HEK293 (cell line): ENCODE data around the gene RTL1.

Experiments used
- CTCF ChIA-PET: fragments of 350-600 bp; formaldehyde crosslinking; extraction: SDS; loops from one replicate; lab custom pipeline; 2021; ENCODE audit warnings: antibody characterized with exemption; lab: Yijun Ruan, JAX
- POLR2A ChIA-PET: fragments of 300-600 bp; formaldehyde crosslinking; extraction: SDS; loops from one replicate; lab custom pipeline; 2020; ENCODE audit warnings: antibody characterized with exemption, inconsistent platforms; lab: Yijun Ruan, JAX
- H3K27ac ChIP-seq: fragments of 200-500 bp; sonication (Bioruptor generic); 2 replicates; pipeline ENCODE4 v1.5.1; 2014; ENCODE audit warnings: low read depth, low read length, control low read depth, inconsistent platforms; ENCODE audit errors: extremely low read depth
- H3K36me3 ChIP-seq, 2 experiments: fragments of 200-500 bp in 1 of 2; sonication (Bioruptor generic) in 1 of 2; 1 replicate in 1 of 2; 2 replicates in 1 of 2; pipeline ENCODE4 v1.5.1; 2014 to 2017; ENCODE audit warnings: inconsistent platforms in 2 of 2, low read length in 2 of 2; ENCODE audit not compliant: control insufficient read depth in 2 of 2, insufficient read depth in 1 of 2
- H3K4me1 ChIP-seq: fragments of 200-500 bp; sonication (Bioruptor generic); 2 replicates; pipeline ENCODE4 v1.5.1; 2014; ENCODE audit warnings: mild to moderate bottlenecking, low read length, inconsistent platforms; ENCODE audit not compliant: control insufficient read depth, insufficient read depth
- H3K4me3 ChIP-seq: 2 replicates; pipeline ENCODE4 v1.5.1; 2011; ENCODE audit warnings: low read depth, mild to moderate bottlenecking, control low read depth, low read length, moderate library complexity
- H3K9me3 ChIP-seq: fragments of 200-500 bp; sonication (Bioruptor generic); 2 replicates; pipeline ENCODE4 v1.5.1; 2014; ENCODE audit warnings: low read depth, low read length, inconsistent platforms; ENCODE audit not compliant: control insufficient read depth, insufficient read depth
- MEIS1 ChIP-seq: sonication (generic); formaldehyde crosslinking; IDR thresholded peaks from 2 replicates; pipeline ENCODE4 v1.8.1; 2022; ENCODE audit warnings: missing genetic modification reagents, mild to moderate bottlenecking, borderline replicate concordance
- OVOL3 ChIP-seq: fragments of 450-650 bp; formaldehyde crosslinking; IDR thresholded peaks from 2 replicates; pipeline ENCODE4 v1.5.1; 2016; ENCODE audit warnings: missing biosample characterization, missing genetic modification characterization
- ZBTB10 ChIP-seq: fragments of 450-650 bp; formaldehyde crosslinking; IDR thresholded peaks from 2 replicates; pipeline ENCODE4 v1.5.1; 2016; ENCODE audit warnings: missing biosample characterization, missing genetic modification characterization
- ZBTB6 ChIP-seq: fragments of 450-650 bp; formaldehyde crosslinking; IDR thresholded peaks from 2 replicates; pipeline ENCODE4 v1.5.1; 2017; ENCODE audit warnings: missing biosample characterization, missing genetic modification characterization
- ZFP37 ChIP-seq: fragments of 450-650 bp; formaldehyde crosslinking; IDR thresholded peaks from 2 replicates; pipeline ENCODE4 v1.5.1; 2016; ENCODE audit warnings: missing biosample characterization, missing genetic modification characterization
- ZNF19 ChIP-seq: fragments of 450-650 bp; formaldehyde crosslinking; IDR thresholded peaks from 2 replicates; pipeline ENCODE4; 2016; ENCODE audit warnings: missing biosample characterization, missing genetic modification characterization, low read depth
- ZNF223 ChIP-seq: fragments of 450-650 bp; formaldehyde crosslinking; IDR thresholded peaks from 2 replicates; pipeline ENCODE4 v1.5.1; 2016; ENCODE audit warnings: missing biosample characterization, missing genetic modification characterization
- ZNF239 ChIP-seq: fragments of 450-650 bp; formaldehyde crosslinking; IDR thresholded peaks from 2 replicates; pipeline ENCODE4 v1.5.1; 2016; ENCODE audit warnings: missing biosample characterization, missing genetic modification characterization
- ZNF266 ChIP-seq: fragments of 450-650 bp; formaldehyde crosslinking; IDR thresholded peaks from 2 replicates; pipeline ENCODE4 v1.5.1; 2016; ENCODE audit warnings: missing biosample characterization, missing genetic modification characterization, low read depth
- ZNF449 ChIP-seq: fragments of 450-650 bp; formaldehyde crosslinking; IDR thresholded peaks from 2 replicates; pipeline ENCODE4 v1.5.1; 2017; ENCODE audit warnings: missing biosample characterization, mild to moderate bottlenecking, missing genetic modification characterization, moderate library complexity
- ZNF513 ChIP-seq: fragments of 450-650 bp; IDR thresholded peaks from 2 replicates; pipeline ENCODE4 v1.5.1; 2018; ENCODE audit warnings: missing biosample characterization, missing genetic modification characterization
- ZNF585B ChIP-seq: fragments of 450-650 bp; formaldehyde crosslinking; IDR thresholded peaks from 2 replicates; pipeline ENCODE4 v1.5.1; 2016; ENCODE audit warnings: missing biosample characterization, missing genetic modification characterization
- ZNF623 ChIP-seq: fragments of 450-650 bp; formaldehyde crosslinking; IDR thresholded peaks from 2 replicates; pipeline ENCODE4 v1.5.1; 2016; ENCODE audit warnings: missing biosample characterization, missing genetic modification characterization
- ZNF639 ChIP-seq: fragments of 450-650 bp; formaldehyde crosslinking; IDR thresholded peaks from 2 replicates; pipeline ENCODE4 v1.5.1; 2016; ENCODE audit warnings: missing biosample characterization, missing genetic modification characterization
- ZNF645 ChIP-seq: fragments of 450-650 bp; formaldehyde crosslinking; IDR thresholded peaks from 2 replicates; pipeline ENCODE4; 2016; ENCODE audit warnings: missing biosample characterization, missing genetic modification characterization
- ZNF837 ChIP-seq: fragments of 450-650 bp; formaldehyde crosslinking; IDR thresholded peaks from 2 replicates; pipeline ENCODE4 v1.5.1; 2016; ENCODE audit warnings: missing biosample characterization, missing genetic modification characterization

Gene RTL1

GRCh38 chr14:100864206-100864605 is 39.3 kb downstream of the RTL1 start:
- Histone ChIP-seq H3K9me3 (no peaks in the 10 kb centered on the region), H3K4me1 (no peaks in the 10 kb centered on the region), H3K36me3 (no peaks in the 10 kb centered on the region), H3K4me3 (no peak overlapping the region), H3K27ac (no peak overlapping the region)
- TF ChIP-seq ZNF223 (tag by site-specific recombination) (no peak), ZNF239 (tag by site-specific recombination) (no peak), ZBTB10 (tag by site-specific recombination) (no peak), ZNF266 (tag by site-specific recombination) (no peak)
- ChIA-PET CTCF (no interaction called here), POLR2A (no interaction called here)

GRCh38 chr14:100862793-100863192 is 40.7 kb downstream of the RTL1 start:
- POLR2A ChIA-PET, result no interaction called here
- CTCF ChIA-PET, result interaction anchor here (0.9 kb wide), 1 partner anchor 9 kb away, joined by 3 read pairs; no protein-coding TSS in a partner anchor
- H3K4me1 ChIP-seq, result no peaks in the 10 kb centered on the region
- no peak overlapping the region for H3K27ac ChIP-seq
- H3K36me3 ChIP-seq, result no peaks in the 10 kb centered on the region
- H3K9me3 ChIP-seq, result no peaks in the 10 kb centered on the region
- peak; percentile 45; the same call in 1 of the 2 replicates for TF ChIP-seq ZBTB6 (tag by site-specific recombination)
- TF ChIP-seq ZNF239 (tag by site-specific recombination), result no peak
- TF ChIP-seq, all 188 proteins: peak for 1
- no peak overlapping the region for H3K4me3 ChIP-seq

- Histone ChIP-seq H3K9me3 (no peaks in the 10 kb centered on the region), H3K36me3 (no peaks in the 10 kb centered on the region), H3K4me3 (no peak overlapping the region), H3K27ac (no peak overlapping the region), H3K4me1 (no peaks in the 10 kb centered on the region)
- CTCF ChIA-PET, result no interaction called here
- POLR2A ChIA-PET, result no interaction called here
- TF ChIP-seq OVOL3 (no peak), ZNF645 (tag by site-specific recombination) (no peak), ZNF837 (tag by site-specific recombination) (no peak), ZFP37 (tag by site-specific recombination) (no peak), ZNF639 (tag by site-specific recombination) (no peak), ZNF623 (tag by site-specific recombination) (no peak), ZNF513 (tag by site-specific recombination) (no peak), MEIS1 (CRISPR knock-in tag) (no peak), ZNF449 (tag by site-specific recombination) (no peak), ZBTB10 (tag by site-specific recombination) (no peak), ZNF585B (tag by site-specific recombination) (no peak), ZNF19 (tag by site-specific recombination) (no peak)
Measured at GRCh38 chr14:100862277-100862676, 41.2 kb downstream of the RTL1 start.
